ENCODE results near the gene SMIM14. TPM values are rescaled to one million over a fixed set of nuclear protein-coding genes. Genes with fewer than 3 reads are reported as not detected.
A peak's percentile ranks its signal among the peaks of the same experiment; 100 is the strongest.

SMIM14 gene
- total RNA-seq, 1 donor from 2014 or later: 32.1 TPM

GRCh38 chr4:39587881-39588280 lies 50.8 kb downstream of the SMIM14 start:
- Mint-ChIP-seq H3K27me3 (no peaks in the 10 kb centered on the region), H3K36me3 (no peaks in the 10 kb centered on the region), H3K4me1 (ENCODE audit: unreplicated experiment) (no peaks in the 10 kb centered on the region), H3K9me3 (no peaks in the 10 kb centered on the region), H3K27ac (no peak overlapping the region), H3K4me3 (no peak overlapping the region)
- no peak for TF ChIP-seq CTCF (conservative IDR thresholded peaks at IDR 0.05)
- peak; percentile 2 for DNase-seq (ENCODE audit: extremely low spot score, unreplicated experiment)

- H3K36me3 Mint-ChIP-seq: peaks cover 4% of the 10 kb centered on the region
- no peaks in the 10 kb centered on the region for H3K9me3 Mint-ChIP-seq
- H3K4me3 Mint-ChIP-seq: no peak overlapping the region
- TF ChIP-seq CTCF (conservative IDR thresholded peaks at IDR 0.05): no peak
- H3K27me3 Mint-ChIP-seq: no peaks in the 10 kb centered on the region
- no peaks in the 10 kb centered on the region for H3K4me1 Mint-ChIP-seq (ENCODE audit: unreplicated experiment)
- DNase-seq (ENCODE audit: extremely low spot score, unreplicated experiment): peak; percentile 10
- no peak overlapping the region for H3K27ac Mint-ChIP-seq
Measured at GRCh38 chr4:39574946-39575345, 63.7 kb downstream of the SMIM14 start.

- Mint-ChIP-seq H3K27me3 (no peaks in the 10 kb centered on the region), H3K4me3 (no peak overlapping the region), H3K4me1 (ENCODE audit: unreplicated experiment) (no peaks in the 10 kb centered on the region), H3K27ac (no peak overlapping the region), H3K36me3 (no peaks in the 10 kb centered on the region), H3K9me3 (no peaks in the 10 kb centered on the region)
- no peak for DNase-seq (ENCODE audit: extremely low spot score, unreplicated experiment)
- TF ChIP-seq CTCF (conservative IDR thresholded peaks at IDR 0.05): no peak
Measured at GRCh38 chr4:39571504-39571903, 67.2 kb downstream of the SMIM14 start.

GRCh38 chr4:39571054-39571453 lies 67.6 kb downstream of the SMIM14 start:
- no peak for DNase-seq (ENCODE audit: extremely low spot score, unreplicated experiment)
- no peak for TF ChIP-seq CTCF (conservative IDR thresholded peaks at IDR 0.05)
- H3K4me1 Mint-ChIP-seq (ENCODE audit: unreplicated experiment): no peaks in the 10 kb centered on the region
- H3K27me3 Mint-ChIP-seq: no peaks in the 10 kb centered on the region
- H3K9me3 Mint-ChIP-seq: peaks cover 3% of the 10 kb centered on the region
- no peak overlapping the region for H3K4me3 Mint-ChIP-seq
- peak overlapping the region; percentile 36 for H3K27ac Mint-ChIP-seq
- peaks cover 4% of the 10 kb centered on the region for H3K36me3 Mint-ChIP-seq

GRCh38 chr4:39569209-39569608 lies 69.5 kb downstream of the SMIM14 start:
- Mint-ChIP-seq H3K36me3 (peaks cover 14% of the 10 kb centered on the region), H3K27ac (peak overlapping the region; percentile 87), H3K9me3 (peaks cover 6% of the 10 kb centered on the region), H3K4me3 (peak overlapping the region; percentile 61), H3K4me1 (ENCODE audit: unreplicated experiment) (no peaks in the 10 kb centered on the region), H3K27me3 (no peaks in the 10 kb centered on the region)
- no peak for TF ChIP-seq CTCF (conservative IDR thresholded peaks at IDR 0.05)
- DNase-seq (ENCODE audit: extremely low spot score, unreplicated experiment): no peak

GRCh38 chr4:39568805-39569204 lies 69.9 kb downstream of the SMIM14 start:
- DNase-seq (ENCODE audit: extremely low spot score, unreplicated experiment): no peak
- Mint-ChIP-seq H3K27me3 (no peaks in the 10 kb centered on the region), H3K9me3 (peaks cover 6% of the 10 kb centered on the region), H3K4me1 (ENCODE audit: unreplicated experiment) (no peaks in the 10 kb centered on the region), H3K27ac (peak overlapping the region; percentile 87), H3K4me3 (peak overlapping the region; percentile 61), H3K36me3 (peaks cover 14% of the 10 kb centered on the region)
- no peak for TF ChIP-seq CTCF (conservative IDR thresholded peaks at IDR 0.05)
